Measurements from ENCODE around the gene TSEN15. TPM values are rescaled to one million over a fixed set of nuclear protein-coding genes. Genes with fewer than 3 reads are reported as not detected.

TSEN15 gene
- total and polyA plus RNA-seq, 9 of the 15 experiments (the other 6 are each of a cell fraction or from before 2014, with no cell fraction given), result 25.6 to 121 (median 91.3) TPM

GRCh38 chr1:184004935-184005334 is 46.6 kb upstream of the TSEN15 start:
- peak; percentile 45 for ATAC-seq
- no peak for FAIRE-seq

More at GRCh38 chr1:184004935-184005334, 46.6 kb upstream of the TSEN15 start:
- in situ Hi-C loops (cut with MboI), result no loop called here
- Histone ChIP-seq H3K9ac (ENCODE audit: insufficient read depth in 1 of 2, low read depth in 2 of 2, low read length in 2 of 2) (peak overlapping the region in 1 of 2 experiments; percentile 38; a peak in 1 of 4 replicates), H3K9me1 (ENCODE audit: control insufficient read depth, insufficient read depth, low read length) (no peaks in the 10 kb centered on the region), H4K20me1 (replicated peaks; ENCODE audit: control insufficient read depth, insufficient read depth, low read length) (no peaks in the 10 kb centered on the region), H3K79me2 (ENCODE audit: control insufficient read depth, insufficient read depth, low read length) (peaks cover 12% of the 10 kb centered on the region; the same call in 2 of the 3 replicates), H3K4me1 (replicated peaks in 1 of 2; ENCODE audit: control insufficient read depth in 2 of 2, insufficient read depth in 2 of 2, low read length in 2 of 2) (peaks cover 3 to 30% of the 10 kb centered on the region in 2 experiments; a peak in 4 of 5 replicates), H3K4me2 (ENCODE audit: insufficient read depth, low read length) (peak overlapping the region; percentile 30), H3K9me3 (replicated peaks; ENCODE audit: control insufficient read depth, insufficient read depth, low read depth, low read length) (no peaks in the 10 kb centered on the region), H3K27me3 (ENCODE audit: control insufficient read depth in 2 of 2, insufficient read depth in 2 of 2, low read length in 2 of 2) (no peaks in the 10 kb centered on the region), H3K4me3 (no peak overlapping the region), H3K27ac (ENCODE audit: extremely low read depth, low read depth, low read length) (peak overlapping the region; percentile 8; the same call in 1 of the 3 replicates), H2AFZ (ENCODE audit: low read depth, low read length) (peak overlapping the region; percentile 14), H3K36me3 (ENCODE audit: control insufficient read depth, insufficient read depth, low read length) (no peaks in the 10 kb centered on the region)
- BruUV-seq (replicated peaks), result no TSS peak
- ChIA-PET POLR2A (interaction anchor here (0.5 to 2.5 kb wide), 6 partner anchors 8 to 60 kb away, joined by 3 to 19 read pairs (median 4); no protein-coding TSS in a partner anchor), CTCF (ENCODE audit: low intra/inter-chr PET ratio) (no interaction called here)
- 67% methylated on average over 4 of the region's 4 CpGs for WGBS (ENCODE audit: insufficient coverage, low coverage, missing lambda C conversion rate)
- no peak for TF ChIP-seq ASH1L (IDR thresholded peaks at IDR 0.05; ENCODE audit: borderline replicate concordance, low read depth, partially characterized antibody)
- TF ChIP-seq ZNF644 (tag; IDR thresholded peaks at IDR 0.05; ENCODE audit: low read depth), result no peak
- TF ChIP-seq SRSF9 (IDR thresholded peaks at IDR 0.05; ENCODE audit: borderline replicate concordance, low read depth, low read length), result no peak
- TF ChIP-seq ZNF592 (IDR thresholded peaks at IDR 0.05), result no peak
- TF ChIP-seq DMBX1 (CRISPR knock-in tag; IDR thresholded peaks at IDR 0.05; ENCODE audit: borderline replicate concordance), result 0 out of 2 replicates have a peak, but pooled peaks have one; percentile 22
- no peak for TF ChIP-seq GATAD2B (IDR thresholded peaks at IDR 0.05; ENCODE audit: borderline replicate concordance)
- no peak for TF ChIP-seq SIX5 (IDR thresholded peaks at IDR 0.05; ENCODE audit: borderline replicate concordance in 1 of 2, insufficient read depth in 1 of 2, low read depth in 1 of 2, low read length in 2 of 2)
- peak; percentile 35; the same call in 1 of the 2 replicates for TF ChIP-seq ZFX (CRISPR knock-in tag; IDR thresholded peaks at IDR 0.05)
- no peak for DNase-seq (ENCODE audit: extremely low read depth in 1 of 4, low spot score in 3 of 4)
- intact Hi-C loops (cut with micrococcal nuclease), result no loop called here

Data from K562 (cell line).